ENCODE results near the gene CD36. TPM values are rescaled to one million over a fixed set of nuclear protein-coding genes. Genes with fewer than 3 reads are reported as not detected.

The CD36 gene
- total RNA-seq, 1 experiment from 2014 or later = 0.32 TPM

GRCh38 chr7:80678707-80679106, 40.3 kb downstream of the CD36 start:
- no TSS peak for BruUV-seq (replicated peaks)
- ChIA-PET CTCF (interaction anchor here (0.9 to 1.5 kb wide), 3 partner anchors 16 to 791 kb away, joined by 3 to 8 read pairs (median 4); no protein-coding TSS in a partner anchor), RAD21 (ENCODE audit: low non-redundant PET in 1 of 2, low total read pairs in 2 of 2, uncharacterized antibody in 2 of 2, unreplicated experiment in 2 of 2) (no interaction called here), POLR2A (no interaction called here)
- Histone ChIP-seq H3K4me2 (ENCODE audit: low read length) (no peak overlapping the region), H3K9ac (ENCODE audit: low read length) (no peak overlapping the region), H3K4me1 (ENCODE audit: control insufficient read depth in 1 of 2, insufficient read depth in 2 of 2, low read length in 2 of 2) (peaks cover 2 to 23% of the 10 kb centered on the region in 2 experiments; a peak in 2 of 4 replicates), H3K27me3 (ENCODE audit: insufficient read depth, low read length) (no peaks in the 10 kb centered on the region), H4K20me1 (ENCODE audit: insufficient read depth) (no peaks in the 10 kb centered on the region), H3K4me3 (replicated peaks in 1 of 2; ENCODE audit: low read depth in 1 of 2, low read length in 2 of 2) (no peak overlapping the region), H3K9me2 (ENCODE audit: insufficient read depth) (no peaks in the 10 kb centered on the region), H3K36me3 (ENCODE audit: control insufficient read depth in 1 of 2, insufficient read depth in 2 of 2, low read length in 2 of 2) (no peaks in the 10 kb centered on the region), H2AFZ (ENCODE audit: low read depth, low read length, poor library complexity, severe bottlenecking) (no peak overlapping the region), H3K79me2 (ENCODE audit: insufficient read depth, low read length) (no peaks in the 10 kb centered on the region), H3K27ac (ENCODE audit: low read depth, low read length) (no peak overlapping the region), H3K9me3 (ENCODE audit: control insufficient read depth in 1 of 2, insufficient read depth in 1 of 2, low read depth in 1 of 2, low read length in 2 of 2) (no peaks in the 10 kb centered on the region)
- intact Hi-C loops (cut with micrococcal nuclease) = no loop called here
- ATAC-seq (no peak), DNase-seq (ENCODE audit: low read depth, low spot score) (no peak)
- TF ChIP-seq POLR2AphosphoS5 (IDR thresholded peaks at IDR 0.05; ENCODE audit: low read depth, low read length) (no peak), CEBPB (IDR thresholded peaks at IDR 0.05; ENCODE audit: low read depth) (no peak), ZFX (IDR thresholded peaks at IDR 0.05) (no peak), ATF3 (IDR thresholded peaks at IDR 0.05) (no peak), SRF (IDR thresholded peaks at IDR 0.05; ENCODE audit: low read depth) (no peak), ELF1 (IDR thresholded peaks at IDR 0.05; ENCODE audit: borderline replicate concordance, low read depth) (no peak), REST (IDR thresholded peaks at IDR 0.05; ENCODE audit: low read depth) (no peak), ZBTB33 (IDR thresholded peaks at IDR 0.05; ENCODE audit: extremely low read depth, insufficient replicate concordance, low read length) (no peak), TCF7L2 (IDR thresholded peaks at IDR 0.05; ENCODE audit: borderline replicate concordance, extremely low read depth, insufficient read depth, insufficient read length) (no peak), SP1 (IDR thresholded peaks at IDR 0.05; ENCODE audit: low read depth) (no peak), RAD21 (IDR thresholded peaks at IDR 0.05; ENCODE audit: low read depth) (no peak), CTCF (IDR thresholded peaks at IDR 0.05 in 2 of 3, conservative IDR thresholded peaks at IDR 0.05 in 1 of 3; ENCODE audit: borderline replicate concordance in 1 of 3, insufficient read depth in 1 of 3, low read depth in 2 of 3, low read length in 2 of 3) (no peak)
